GM19467 (cell line): ENCODE data around the gene SCOC.
A peak's percentile ranks its signal among the peaks of the same experiment; 100 is the strongest.

Experiments used
- ATAC-seq: cut with Tn5 transposase; IDR thresholded peaks from one replicate; pipeline ENCODE4 v1.9.1; 2021; ENCODE audit warnings: mild to moderate bottlenecking, moderate library complexity; ENCODE audit not compliant: unreplicated experiment

The SCOC gene

DNA sequence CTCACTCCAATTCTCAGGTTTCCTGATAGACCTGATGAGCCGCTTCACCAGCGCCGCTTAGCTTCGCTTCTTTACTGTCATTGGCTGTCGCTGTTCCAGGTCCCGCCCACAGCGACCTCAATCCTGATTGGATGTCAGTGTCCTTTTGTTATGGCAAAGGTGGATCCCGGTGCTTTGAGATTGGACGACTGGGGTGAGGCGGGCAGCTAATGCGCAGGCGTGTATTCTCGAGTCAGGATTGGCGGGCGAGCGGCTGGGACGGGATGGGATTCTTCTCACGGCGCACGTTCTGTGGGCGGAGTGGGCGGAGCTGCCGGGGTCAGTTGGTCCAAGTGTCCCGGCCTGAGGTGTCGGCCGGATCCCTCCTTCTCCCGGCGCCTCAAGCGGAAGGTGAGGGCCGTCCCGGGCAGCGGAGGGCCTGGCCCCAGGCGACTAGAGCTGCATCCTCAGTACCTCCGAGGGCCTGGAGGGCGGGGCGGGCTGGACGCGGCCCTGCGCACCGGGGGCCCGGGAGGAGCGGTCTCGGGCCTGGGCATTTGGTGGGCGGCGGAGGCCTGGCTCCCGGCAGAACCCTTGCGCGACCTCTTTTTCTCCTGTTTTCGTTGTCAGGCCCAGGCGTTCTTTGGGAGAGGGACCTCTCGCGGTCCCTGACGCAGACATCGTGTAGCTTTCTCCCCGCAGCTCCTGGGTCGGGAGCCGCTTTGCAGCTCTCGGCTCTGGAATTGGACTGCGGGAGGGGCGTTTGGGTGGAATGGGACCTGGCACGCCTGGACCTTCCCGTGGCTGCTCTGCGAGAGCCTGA, at the start of gene SCOC:
TSS of gene SCOC (plus strand) at position 319 of the 802 bp plus-strand sequence. CDS start 5,525 bp downstream, outside the sequence.
- peak; percentile 96 for ATAC-seq

- no peak for ATAC-seq
These were observed 47.0 kb upstream of the SCOC start for GRCh38 chr4:140326395-140326993.

DNA sequence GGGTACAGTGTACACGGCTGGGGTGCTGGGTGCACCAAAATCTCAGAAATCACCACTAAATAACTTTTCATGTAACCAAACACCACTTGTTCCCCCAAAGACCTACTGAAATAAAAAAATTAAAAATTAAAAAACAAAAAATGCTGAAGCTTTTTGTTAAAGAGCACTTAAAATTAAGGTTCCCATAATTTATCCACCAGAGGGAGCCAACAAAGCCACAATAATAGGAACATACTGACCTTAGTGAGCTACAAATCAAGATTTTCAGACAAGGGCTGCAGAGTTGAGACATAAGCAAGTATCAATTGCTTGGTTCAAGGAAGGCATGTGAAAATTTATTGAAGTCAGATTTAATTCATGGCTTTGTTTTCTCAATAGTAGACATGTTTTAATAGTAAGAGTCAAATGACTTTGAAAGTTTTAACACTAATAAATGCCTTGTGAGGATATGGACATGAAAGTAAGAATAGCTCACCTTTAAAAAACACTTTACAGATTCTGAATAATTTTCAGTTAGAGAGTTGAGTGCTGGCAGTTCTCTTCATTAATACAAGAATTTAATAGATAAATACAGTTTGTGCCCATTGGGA, 43.0 kb upstream of the SCOC start:
- no peak for ATAC-seq

- no peak for ATAC-seq
These were observed 42.2 kb upstream of the SCOC start for GRCh38 chr4:140331245-140331644.

DNA sequence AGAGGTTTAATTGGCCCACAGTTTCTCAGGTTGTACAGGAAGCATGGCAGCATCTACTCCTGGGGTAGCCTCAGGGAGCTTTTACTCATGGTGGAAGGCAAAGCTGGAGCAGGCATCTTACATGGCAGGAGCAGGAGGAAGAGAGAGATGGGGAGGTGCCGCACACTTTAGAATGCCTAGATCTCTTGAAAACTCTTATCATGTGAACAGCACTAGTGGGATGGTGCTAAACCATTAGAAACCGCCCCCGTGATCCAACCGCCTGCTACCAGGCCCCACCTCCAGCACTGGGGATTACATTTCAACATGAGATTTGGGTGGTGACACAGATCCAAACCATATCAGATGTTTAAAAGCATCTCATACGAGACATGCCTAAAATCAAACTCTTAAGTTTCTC, 41.6 kb upstream of the SCOC start:
- ATAC-seq = no peak

GRCh38 chr4:140332734-140333133, 40.7 kb upstream of the SCOC start:
- ATAC-seq = no peak

- ATAC-seq = no peak
These were observed 39.9 kb upstream of the SCOC start for GRCh38 chr4:140333523-140333922.

- ATAC-seq = no peak
These were observed 38.4 kb upstream of the SCOC start for GRCh38 chr4:140335076-140335475.

GRCh38 chr4:140336730-140337129, 36.7 kb upstream of the SCOC start:
- ATAC-seq = no peak

DNA sequence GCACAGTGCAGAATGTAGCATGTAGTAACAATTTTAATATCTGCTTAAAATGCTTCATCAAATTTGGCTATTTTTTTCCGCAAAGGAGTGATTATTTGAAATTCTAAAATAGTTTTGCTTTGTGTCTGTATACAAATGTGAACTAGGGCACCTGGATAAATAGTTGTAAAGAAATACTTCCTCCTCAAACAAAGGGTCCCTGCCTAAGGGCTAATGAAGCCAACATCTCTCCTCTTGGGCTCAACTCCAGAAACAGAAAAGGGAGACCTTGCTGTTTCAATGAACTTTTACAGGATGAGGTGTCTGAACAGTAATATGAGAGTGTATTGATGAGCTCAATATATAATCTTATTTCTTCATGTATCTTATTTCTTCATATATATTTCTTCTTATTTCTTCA, 30.8 kb upstream of the SCOC start:
- no peak for ATAC-seq

- peak; percentile 97 for ATAC-seq
These were observed 30.1 kb upstream of the SCOC start for GRCh38 chr4:140343303-140343702.

- no peak for ATAC-seq
These were observed 29.3 kb upstream of the SCOC start for GRCh38 chr4:140344101-140344500.

DNA sequence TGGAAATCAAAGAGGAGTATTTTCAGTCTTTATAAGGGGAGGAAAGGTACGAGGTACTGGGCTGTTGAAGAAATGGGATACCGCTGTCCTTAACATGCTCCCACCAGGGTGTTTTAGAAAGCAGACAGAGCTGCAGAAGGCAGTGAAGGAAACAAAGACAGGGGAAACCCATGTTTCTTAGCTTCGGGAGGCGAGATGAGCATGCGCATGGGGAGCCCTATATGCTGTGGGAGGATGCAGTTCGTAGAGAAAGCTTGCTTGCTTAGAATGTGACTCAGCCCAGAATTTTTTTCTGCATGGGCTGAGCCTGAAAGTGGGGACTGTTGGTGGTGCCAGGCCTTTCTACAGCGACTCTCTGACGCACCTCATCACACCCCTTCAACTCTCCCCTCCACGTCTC, 28.8 kb upstream of the SCOC start:
- no peak for ATAC-seq

DNA sequence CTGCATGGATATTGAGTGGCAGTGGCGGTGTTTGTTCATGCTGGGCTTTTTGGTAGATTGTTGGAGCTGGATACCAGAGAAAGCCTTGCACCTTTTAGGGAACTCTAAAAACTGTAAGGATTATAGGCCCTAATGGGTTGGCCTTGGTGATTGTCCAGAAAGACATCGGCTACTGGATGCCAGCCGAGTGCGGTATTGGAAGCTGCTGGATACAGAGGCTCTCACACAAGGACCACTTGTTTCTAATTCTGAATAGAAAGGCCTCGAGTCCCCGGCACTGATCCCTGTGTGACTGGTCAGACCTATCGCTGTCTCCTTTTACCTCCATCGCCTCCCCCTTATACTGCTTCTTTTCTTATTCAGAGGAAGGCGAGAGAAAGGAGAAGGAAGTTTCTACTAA, 27.3 kb upstream of the SCOC start:
- no peak for ATAC-seq

DNA sequence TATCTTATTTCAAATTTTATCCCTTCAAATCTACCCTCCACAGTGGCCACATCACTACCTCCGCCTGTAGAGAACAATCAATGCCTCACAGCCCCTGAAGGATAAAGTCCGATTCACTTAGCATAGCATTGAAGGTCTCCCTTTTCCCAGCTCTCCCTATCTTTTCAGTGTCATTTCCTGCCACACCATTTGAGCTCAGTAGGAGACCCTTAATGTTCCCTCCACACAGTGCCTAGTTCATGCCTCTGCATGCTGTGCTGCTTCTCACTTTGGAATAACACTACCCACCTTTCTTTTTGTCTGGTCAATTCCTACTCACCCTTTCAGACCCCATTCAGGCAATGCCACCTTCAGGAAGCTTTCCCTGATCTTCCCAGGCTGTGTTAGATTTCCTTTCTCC, 23.6 kb upstream of the SCOC start:
- ATAC-seq = no peak

GRCh38 chr4:140351093-140352075, 22.1 kb upstream of the SCOC start:
- no peak for ATAC-seq

GRCh38 chr4:140353786-140354185, 19.7 kb upstream of the SCOC start:
- no peak for ATAC-seq

GRCh38 chr4:140355288-140355687, 18.2 kb upstream of the SCOC start:
- ATAC-seq = no peak

GRCh38 chr4:140357868-140358267, 15.6 kb upstream of the SCOC start:
- no peak for ATAC-seq

DNA sequence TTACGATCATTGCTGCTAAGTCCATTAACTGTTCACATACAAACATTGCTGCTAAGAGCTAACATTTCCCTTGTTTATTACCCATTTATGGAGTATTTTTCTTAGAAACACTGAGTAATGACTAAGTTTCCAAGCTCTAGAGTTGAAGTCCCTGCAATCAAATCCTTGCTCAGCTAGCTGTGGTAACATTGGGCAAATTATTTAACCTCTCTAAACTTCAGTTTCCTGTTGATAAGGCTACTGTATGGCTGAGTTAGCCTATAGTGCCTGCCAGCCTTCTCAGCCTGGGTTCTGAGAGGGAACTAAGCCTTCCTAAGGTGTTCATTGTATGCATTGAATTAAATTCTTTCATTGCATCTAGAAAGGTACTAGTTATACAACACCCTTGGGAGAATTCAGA, 15.2 kb upstream of the SCOC start:
- no peak for ATAC-seq
